GM13977 (cell line): Measurements from ENCODE around the gene PPP6R2.

Experiments
- DNase-seq: peaks from one replicate; pipeline ENCODE4 v3.0.0; 2012; ENCODE audit warnings: low spot score
- in situ Hi-C: fragments of 300-500 bp; cut with MboI; formaldehyde crosslinking; loops from one replicate; pipeline ENCODE4 v1.12.0; 2022; ENCODE audit warnings: low sequenced_read_pairs, low pct_unique_long_range_greater_than_20kb, mixed read lengths, inconsistent platforms; ENCODE audit not compliant: unreplicated experiment
- TF ChIP-seq, protein P1 (sequence below): IDR thresholded peaks from 2 replicates; pipeline ENCODE4 v1.5.1; 2012; ENCODE audit warnings: mild to moderate bottlenecking, control low read depth; ENCODE audit not compliant: insufficient read depth; ENCODE audit errors: extremely low read depth, missing control alignments

PPP6R2 gene

DNA sequence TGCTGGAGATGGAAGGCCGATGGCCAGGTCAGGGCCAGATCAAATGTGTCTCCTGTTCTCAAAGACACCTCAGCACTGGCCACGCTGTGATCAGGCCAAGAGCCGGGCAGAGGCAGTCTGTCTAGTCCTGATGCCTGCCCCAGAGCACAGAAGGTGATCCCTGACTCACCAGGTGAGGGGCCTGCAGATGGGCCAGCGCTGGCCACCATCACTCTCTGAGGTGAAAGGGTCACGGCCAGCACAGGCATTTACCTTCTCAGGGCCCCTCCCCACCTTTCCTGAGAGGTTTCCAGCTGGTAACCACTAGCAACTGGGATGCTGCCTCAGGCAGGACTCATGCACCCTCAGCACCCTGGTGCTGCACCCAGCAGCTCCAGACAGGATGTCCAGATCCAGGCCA is 128.8 kb downstream of the PPP6R2 start:
- in situ Hi-C loops = no loop called here
- no peak for DNase-seq
- TF ChIP-seq, protein P1, sequence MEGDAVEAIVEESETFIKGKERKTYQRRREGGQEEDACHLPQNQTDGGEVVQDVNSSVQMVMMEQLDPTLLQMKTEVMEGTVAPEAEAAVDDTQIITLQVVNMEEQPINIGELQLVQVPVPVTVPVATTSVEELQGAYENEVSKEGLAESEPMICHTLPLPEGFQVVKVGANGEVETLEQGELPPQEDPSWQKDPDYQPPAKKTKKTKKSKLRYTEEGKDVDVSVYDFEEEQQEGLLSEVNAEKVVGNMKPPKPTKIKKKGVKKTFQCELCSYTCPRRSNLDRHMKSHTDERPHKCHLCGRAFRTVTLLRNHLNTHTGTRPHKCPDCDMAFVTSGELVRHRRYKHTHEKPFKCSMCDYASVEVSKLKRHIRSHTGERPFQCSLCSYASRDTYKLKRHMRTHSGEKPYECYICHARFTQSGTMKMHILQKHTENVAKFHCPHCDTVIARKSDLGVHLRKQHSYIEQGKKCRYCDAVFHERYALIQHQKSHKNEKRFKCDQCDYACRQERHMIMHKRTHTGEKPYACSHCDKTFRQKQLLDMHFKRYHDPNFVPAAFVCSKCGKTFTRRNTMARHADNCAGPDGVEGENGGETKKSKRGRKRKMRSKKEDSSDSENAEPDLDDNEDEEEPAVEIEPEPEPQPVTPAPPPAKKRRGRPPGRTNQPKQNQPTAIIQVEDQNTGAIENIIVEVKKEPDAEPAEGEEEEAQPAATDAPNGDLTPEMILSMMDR = no peak

DNA sequence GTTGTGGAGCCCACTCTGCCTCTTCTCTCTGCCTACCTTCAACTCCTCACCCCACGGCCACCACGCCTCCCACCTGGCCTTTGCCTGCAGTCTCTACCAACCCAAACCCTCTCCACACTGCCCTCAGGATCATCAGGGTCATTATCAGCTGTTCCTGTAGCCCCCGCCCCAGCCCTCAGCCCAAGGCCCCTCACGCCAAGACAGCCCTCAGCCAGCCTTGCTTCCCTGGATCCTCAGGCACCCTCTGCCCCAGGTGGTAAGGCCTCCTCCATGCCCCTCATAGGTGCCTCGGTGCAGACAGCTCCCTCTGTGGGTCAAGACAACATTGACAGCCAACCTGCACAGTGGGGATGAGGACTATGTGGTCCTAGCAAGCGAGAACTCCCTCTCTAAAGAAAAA is 130.0 kb downstream of the PPP6R2 start:
- DNase-seq = no peak
- TF ChIP-seq, protein P1 = peak; percentile 62
- in situ Hi-C loops = no loop called here

DNA sequence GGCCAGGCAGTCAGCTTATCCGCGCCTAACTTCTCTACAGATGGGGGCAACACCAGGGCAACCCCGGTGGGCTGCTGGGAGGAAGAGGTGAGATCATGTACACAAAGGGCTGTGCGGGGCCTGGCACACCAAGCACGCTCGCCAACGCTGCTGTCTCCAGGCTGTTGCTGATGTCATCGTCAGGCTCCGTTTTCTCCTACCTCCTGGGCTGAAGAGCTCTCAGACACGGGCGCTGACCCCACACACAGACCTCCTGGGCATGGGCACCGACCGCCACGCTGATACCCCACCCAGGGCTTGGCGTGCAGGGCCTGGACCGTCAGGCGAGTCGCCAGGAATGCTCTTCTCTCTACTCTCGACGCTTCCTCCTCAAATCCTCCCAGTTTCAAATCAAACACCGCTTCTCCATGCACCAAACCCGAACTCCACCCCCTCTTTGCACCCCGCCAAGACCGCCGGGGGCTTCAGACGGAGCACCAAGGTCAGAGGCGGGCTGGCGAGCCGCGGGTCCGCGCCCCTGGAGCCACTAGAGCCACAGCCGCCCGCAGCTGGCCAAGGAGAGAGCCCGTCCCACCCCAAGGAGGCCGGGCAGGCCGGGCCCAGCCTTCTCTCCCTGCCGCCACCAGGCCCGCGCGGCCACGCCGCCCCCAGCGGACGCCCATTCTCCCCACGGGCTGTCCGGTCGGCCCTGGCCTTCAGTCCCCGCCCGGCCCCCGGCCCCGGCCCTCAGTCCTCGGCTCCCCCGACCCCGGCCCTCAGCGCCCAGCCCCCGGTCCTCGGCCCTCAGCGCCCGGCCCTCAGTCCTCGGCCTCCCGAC is 130.9 kb downstream of the PPP6R2 start:
- DNase-seq = no peak
- in situ Hi-C loops = no loop called here
- TF ChIP-seq, protein P1 = no peak

DNA sequence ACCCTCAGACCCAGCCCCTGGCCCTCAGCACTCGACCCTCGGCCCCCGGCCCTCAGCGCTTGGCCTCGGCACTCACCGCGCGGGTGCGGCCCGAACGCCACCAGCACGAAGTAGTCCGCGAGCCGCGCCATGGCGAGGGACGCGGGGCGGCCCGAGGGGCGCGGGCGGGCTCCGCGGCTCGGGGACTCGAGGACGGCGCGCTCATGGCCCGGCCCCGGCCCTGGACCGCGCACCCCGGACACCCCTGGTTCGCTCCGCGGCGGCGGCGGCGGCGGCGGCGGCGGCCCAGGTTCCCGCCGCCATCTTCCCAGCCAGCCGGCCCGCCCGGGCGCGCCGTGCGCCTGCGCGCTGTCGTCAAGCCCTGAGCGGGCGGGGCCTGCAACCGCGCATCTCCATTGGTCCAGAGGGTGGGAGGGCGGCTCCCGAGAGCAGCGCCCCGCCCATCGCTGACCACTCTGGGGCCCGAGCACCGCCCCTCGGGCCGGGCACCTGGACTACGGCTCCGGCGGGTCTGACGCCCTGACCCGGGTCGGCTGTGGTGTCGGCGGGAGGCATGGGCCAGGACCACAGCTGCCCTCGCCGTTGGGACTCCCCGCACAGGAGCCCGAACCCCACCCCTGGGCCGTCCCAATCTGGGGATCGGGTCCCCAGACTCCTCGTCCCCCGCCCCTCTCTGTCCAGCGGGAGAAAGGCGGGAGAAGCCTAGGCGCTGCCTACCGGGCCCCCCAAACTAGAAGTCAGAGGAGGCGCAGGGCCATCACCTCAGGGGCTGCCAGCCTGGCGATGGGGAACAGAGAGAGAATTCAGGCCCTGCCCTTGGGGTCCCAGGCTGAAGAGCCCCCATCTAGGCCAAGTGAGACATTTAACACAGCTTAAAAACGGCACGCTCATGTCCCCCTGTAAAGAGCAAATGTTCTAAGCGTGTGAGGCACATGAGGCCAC is 131.9 kb downstream of the PPP6R2 start, which contains the start of gene SBF1:
Gene SBF1, minus strand, starts transcription at position 326 of the 942 bp plus-strand sequence. Its CDS starts 195 bp downstream, at position 131.
- TF ChIP-seq, protein P1 = no peak
- in situ Hi-C loops = no loop called here
- peak; percentile 100 for DNase-seq

DNA sequence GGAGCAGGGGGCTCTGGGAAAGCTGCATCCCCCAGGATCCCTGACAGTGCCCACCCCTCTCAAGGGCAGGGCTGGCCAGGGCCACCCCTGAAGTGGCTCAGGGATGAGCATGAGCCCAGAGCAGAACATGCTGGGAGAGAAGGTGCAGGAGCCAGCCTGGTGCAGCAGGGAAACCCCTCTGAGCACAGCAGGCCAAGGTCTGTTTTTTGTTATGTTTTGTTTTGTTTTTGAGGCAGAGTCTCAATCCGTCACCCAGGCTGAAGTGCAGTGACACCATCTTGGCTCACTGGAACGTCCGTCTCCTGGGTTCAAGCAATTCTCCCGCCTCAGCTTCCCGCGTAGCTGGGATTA is 132.5 kb downstream of the PPP6R2 start:
- DNase-seq = no peak
- in situ Hi-C loops = no loop called here
- TF ChIP-seq, protein P1 = no peak

DNA sequence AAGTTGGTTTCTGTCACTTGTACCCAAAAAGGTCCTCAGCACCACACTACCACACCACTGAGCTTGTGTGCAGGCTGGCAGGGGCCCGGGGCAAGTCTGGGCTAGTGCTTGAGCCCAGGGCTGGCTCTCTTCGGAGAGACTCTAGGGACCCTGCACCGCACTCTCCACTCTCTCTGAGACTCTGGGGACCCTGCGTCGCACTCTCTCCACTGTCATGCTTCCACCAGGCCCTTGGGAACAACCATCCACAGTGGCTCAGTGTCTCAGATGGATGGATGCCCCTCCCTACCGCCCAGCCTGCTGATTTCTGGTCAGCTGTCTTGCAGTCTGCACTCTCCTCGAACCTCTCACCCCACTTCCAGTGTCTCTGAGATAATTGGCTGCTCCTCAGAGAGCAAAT is 133.7 kb downstream of the PPP6R2 start:
- TF ChIP-seq, protein P1 = no peak
- in situ Hi-C loops = no loop called here
- no peak for DNase-seq
